ENCODE results near the gene TENT4A.

- TF ChIP-seq POLR2AphosphoS5 (IDR thresholded peaks at IDR 0.05; ENCODE audit: low read depth, low read length) (no peak), POLR2A (IDR thresholded peaks at IDR 0.05; ENCODE audit: low read depth, low read length) (no peak), TAF1 (IDR thresholded peaks at IDR 0.05; ENCODE audit: low read depth, low read length) (no peak), PAX5 (IDR thresholded peaks at IDR 0.05; ENCODE audit: insufficient read depth, low read length, severe bottlenecking) (no peak), POU2F2 (IDR thresholded peaks at IDR 0.05; ENCODE audit: low read depth, low read length) (no peak)
Observed at GRCh38 chr5:6752236-6752635, 39.0 kb downstream of the TENT4A start.

All from GM12891 (cell line).